ENCODE results near the gene TRIM40. TPM values are rescaled to one million over a fixed set of nuclear protein-coding genes. Genes with fewer than 3 reads are reported as not detected.

The TRIM40 gene
- polyA plus RNA-seq, 1 experiment, result not detected

- ChIA-PET POLR2A (interaction anchor here (0.6 kb wide), 2 partner anchors 10 to 37 kb away, joined by 3 read pairs; partner anchors contain the start of gene PPP1R11), CTCF (interaction anchor here (0.6 to 7.6 kb wide), 29 partner anchors 8 to 256 kb away, joined by 3 to 199 read pairs (median 6); partner anchors contain the start of gene TRIM40)
- Histone ChIP-seq H3K4me3 (ENCODE audit: low read depth, low read length) (no peak overlapping the region), H3K27me3 (ENCODE audit: control insufficient read depth, insufficient read depth, low read length) (peaks cover 31% of the 10 kb centered on the region), H3K36me3 (ENCODE audit: control insufficient read depth, insufficient read depth, low read length) (no peaks in the 10 kb centered on the region)
- TF ChIP-seq CTCF (IDR thresholded peaks at IDR 0.05; ENCODE audit: insufficient read depth, low read depth, low read length), result no peak
- no peak for DNase-seq (ENCODE audit: low read depth)
These were observed 32.1 kb upstream of the TRIM40 start for GRCh38 chr6:30103872-30104179.

GRCh38 chr6:30104661-30105060 lies 31.3 kb upstream of the TRIM40 start:
- Histone ChIP-seq H3K36me3 (ENCODE audit: control insufficient read depth, insufficient read depth, low read length) (no peaks in the 10 kb centered on the region), H3K27me3 (ENCODE audit: control insufficient read depth, insufficient read depth, low read length) (peaks cover 30% of the 10 kb centered on the region), H3K4me3 (ENCODE audit: low read depth, low read length) (no peak overlapping the region)
- DNase-seq (ENCODE audit: low read depth), result no peak
- TF ChIP-seq CTCF (IDR thresholded peaks at IDR 0.05; ENCODE audit: insufficient read depth, low read depth, low read length), result no peak
- ChIA-PET CTCF (interaction anchor here (0.6 to 7.6 kb wide), 8 partner anchors 12 to 115 kb away, joined by 3 to 199 read pairs (median 8); no protein-coding TSS in a partner anchor), POLR2A (no interaction called here)

GRCh38 chr6:30111266-30111856 lies 24.6 kb upstream of the TRIM40 start:
- Histone ChIP-seq H3K36me3 (ENCODE audit: control insufficient read depth, insufficient read depth, low read length) (no peaks in the 10 kb centered on the region), H3K27me3 (ENCODE audit: control insufficient read depth, insufficient read depth, low read length) (peaks cover 18% of the 10 kb centered on the region)
- CTCF ChIA-PET, result interaction anchor here (1.1 to 1.5 kb wide), 2 partner anchors 8 to 19 kb away, joined by 4 read pairs; no protein-coding TSS in a partner anchor

GRCh38 chr6:30112402-30112994 lies 23.4 kb upstream of the TRIM40 start:
- Histone ChIP-seq H3K4me3 (ENCODE audit: low read depth, low read length) (no peak overlapping the region), H3K27me3 (ENCODE audit: control insufficient read depth, insufficient read depth, low read length) (peaks cover 19% of the 10 kb centered on the region), H3K36me3 (ENCODE audit: control insufficient read depth, insufficient read depth, low read length) (no peaks in the 10 kb centered on the region)
- no peak for TF ChIP-seq CTCF (IDR thresholded peaks at IDR 0.05; ENCODE audit: insufficient read depth, low read depth, low read length)
- DNase-seq (ENCODE audit: low read depth), result no peak
- ChIA-PET CTCF (interaction anchor here (1.5 kb wide), 1 partner anchor 9 kb away, joined by 4 read pairs; no protein-coding TSS in a partner anchor), POLR2A (no interaction called here)

More at GRCh38 chr6:30111266-30111856, 24.6 kb upstream of the TRIM40 start:
- H3K4me3 ChIP-seq (ENCODE audit: low read depth, low read length), result no peak overlapping the region
- DNase-seq (ENCODE audit: low read depth), result no peak
- POLR2A ChIA-PET, result no interaction called here
- TF ChIP-seq CTCF (IDR thresholded peaks at IDR 0.05; ENCODE audit: insufficient read depth, low read depth, low read length), result no peak

DNA sequence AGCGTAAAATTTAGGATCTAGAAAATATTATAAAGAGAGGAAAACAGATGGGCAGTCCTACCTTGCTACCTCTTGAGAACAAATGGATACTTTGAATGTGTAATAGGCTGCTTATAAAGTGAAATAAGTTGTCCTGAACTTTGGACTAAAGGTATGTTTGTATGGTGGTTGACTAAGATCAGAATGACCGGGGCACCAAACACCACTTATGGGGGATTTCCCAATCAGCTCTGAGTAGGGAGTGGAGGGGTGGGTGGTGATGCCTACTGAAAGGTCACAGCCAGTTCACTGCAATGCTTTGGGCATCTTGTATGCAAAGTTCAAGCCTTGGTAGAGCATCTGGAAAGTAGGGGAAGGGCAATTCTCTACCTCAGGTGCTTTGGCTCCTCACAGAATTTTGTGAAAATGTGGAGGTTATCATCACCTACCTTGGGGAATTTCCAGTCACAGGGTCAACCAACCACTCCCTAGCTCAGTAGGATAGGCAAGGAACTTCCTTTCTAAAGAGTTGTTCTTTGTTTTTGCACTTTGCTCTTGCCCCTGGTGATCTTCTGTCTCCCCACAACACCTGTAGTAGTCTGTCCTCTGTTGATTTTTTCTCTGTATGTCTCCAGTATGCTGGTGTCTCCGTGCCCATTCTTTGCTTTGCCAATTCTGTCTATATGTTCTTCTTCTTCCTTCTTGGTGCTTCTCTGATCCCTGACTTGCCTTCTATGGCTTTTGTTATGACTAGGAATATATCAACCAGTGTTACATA lies 22.8 kb upstream of the TRIM40 start, which contains the start of gene TRIM31:
TRIM31 (minus strand) TSS at position 88 of the 757 bp plus-strand sequence. CDS start 285 bp downstream, outside the sequence.
- CTCF ChIA-PET, result interaction anchor here (1.0 kb wide), 1 partner anchor 11 kb away, joined by 3 read pairs; no protein-coding TSS in a partner anchor
- H3K36me3 ChIP-seq (ENCODE audit: control insufficient read depth, insufficient read depth, low read length), result no peaks in the 10 kb centered on the region
- POLR2A ChIA-PET, result no interaction called here
- no peak for DNase-seq (ENCODE audit: low read depth)
- H3K4me3 ChIP-seq (ENCODE audit: low read depth, low read length), result no peak within 1 kb of the TSS
- H3K27me3 ChIP-seq (ENCODE audit: control insufficient read depth, insufficient read depth, low read length), result peaks cover 19% of the 10 kb centered on the region
- TF ChIP-seq CTCF (IDR thresholded peaks at IDR 0.05; ENCODE audit: insufficient read depth, low read depth, low read length), result no peak

Measured in BJ (cell line).